ENCODE results near the gene FAM222B. TPM values are rescaled to one million over a fixed set of nuclear protein-coding genes. Genes with fewer than 3 reads are reported as not detected.

The FAM222B gene
- total RNA-seq, 4 donors from 2014 or later, result 23.2 to 41.0 (median 32.9) TPM

DNA sequence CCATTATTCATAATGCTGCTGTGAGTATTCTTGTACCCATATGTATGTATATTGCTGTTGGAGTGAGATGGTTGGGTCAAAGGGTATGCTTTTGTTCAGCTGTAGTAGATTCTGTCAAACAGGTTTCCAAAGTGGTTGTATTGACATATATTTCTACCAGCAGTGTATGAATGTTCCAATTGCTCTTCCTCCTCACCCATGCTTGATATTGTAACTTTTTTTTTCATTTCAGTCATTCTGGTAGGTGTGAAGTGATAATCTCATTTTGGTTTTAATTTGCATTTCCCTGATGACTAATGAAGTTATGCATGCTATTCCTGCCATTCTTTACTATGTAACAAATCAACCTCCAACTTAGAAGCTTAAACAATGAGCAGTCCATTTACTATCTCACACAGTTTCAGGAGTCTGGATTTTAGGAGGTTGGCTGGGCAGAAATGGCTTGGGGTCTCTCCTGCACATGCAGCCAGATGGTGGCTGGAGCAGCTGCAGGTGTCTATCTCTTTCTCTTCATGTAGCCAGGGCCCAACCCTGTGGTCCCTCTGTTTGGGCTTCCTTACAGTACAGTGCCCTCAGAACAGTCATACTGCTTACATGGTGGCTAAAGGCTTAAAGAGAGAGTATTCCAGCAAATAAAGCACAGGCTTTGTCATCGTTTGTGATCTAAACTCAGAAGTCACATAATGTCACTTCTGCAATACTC, 33.4 kb upstream of the FAM222B start:
- Histone ChIP-seq H3K4me1 (no peaks in the 10 kb centered on the region), H3K27ac (no peak overlapping the region), H3K9me3 (no peaks in the 10 kb centered on the region), H3K27me3 (no peaks in the 10 kb centered on the region), H3K4me3 (no peak overlapping the region), H3K36me3 (peaks cover 0 to 18% (median 5%) of the 10 kb centered on the region in 4 donors)
- TF ChIP-seq EP300 (IDR thresholded peaks at IDR 0.05; ENCODE audit: low read depth) (no peak), POLR2A (IDR thresholded peaks at IDR 0.05) (no peak)
- TF ChIP-seq, protein P1, sequence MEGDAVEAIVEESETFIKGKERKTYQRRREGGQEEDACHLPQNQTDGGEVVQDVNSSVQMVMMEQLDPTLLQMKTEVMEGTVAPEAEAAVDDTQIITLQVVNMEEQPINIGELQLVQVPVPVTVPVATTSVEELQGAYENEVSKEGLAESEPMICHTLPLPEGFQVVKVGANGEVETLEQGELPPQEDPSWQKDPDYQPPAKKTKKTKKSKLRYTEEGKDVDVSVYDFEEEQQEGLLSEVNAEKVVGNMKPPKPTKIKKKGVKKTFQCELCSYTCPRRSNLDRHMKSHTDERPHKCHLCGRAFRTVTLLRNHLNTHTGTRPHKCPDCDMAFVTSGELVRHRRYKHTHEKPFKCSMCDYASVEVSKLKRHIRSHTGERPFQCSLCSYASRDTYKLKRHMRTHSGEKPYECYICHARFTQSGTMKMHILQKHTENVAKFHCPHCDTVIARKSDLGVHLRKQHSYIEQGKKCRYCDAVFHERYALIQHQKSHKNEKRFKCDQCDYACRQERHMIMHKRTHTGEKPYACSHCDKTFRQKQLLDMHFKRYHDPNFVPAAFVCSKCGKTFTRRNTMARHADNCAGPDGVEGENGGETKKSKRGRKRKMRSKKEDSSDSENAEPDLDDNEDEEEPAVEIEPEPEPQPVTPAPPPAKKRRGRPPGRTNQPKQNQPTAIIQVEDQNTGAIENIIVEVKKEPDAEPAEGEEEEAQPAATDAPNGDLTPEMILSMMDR (IDR thresholded peaks at IDR 0.05), result no peak
- no peak for DNase-seq
- 43 to 50% methylated on average over 1 of the region's 1 CpG for WGBS, 2 donors (ENCODE audit: low coverage in 1 of 2)
- intact Hi-C loops (cut with DNase I; ENCODE audit: low total_unique reads), result no loop called here
- in situ Hi-C loops (cut with MboI; ENCODE audit: low pct_ligation_motif_present in 1 of 4, low pct_unique_long_range_greater_than_20kb in 1 of 4, low sequenced_read_pairs in 3 of 4), result loop anchor here in 1 of 4 donors (25.0 kb wide), 1 partner anchor 114 kb away; no protein-coding TSS in a partner anchor

DNA sequence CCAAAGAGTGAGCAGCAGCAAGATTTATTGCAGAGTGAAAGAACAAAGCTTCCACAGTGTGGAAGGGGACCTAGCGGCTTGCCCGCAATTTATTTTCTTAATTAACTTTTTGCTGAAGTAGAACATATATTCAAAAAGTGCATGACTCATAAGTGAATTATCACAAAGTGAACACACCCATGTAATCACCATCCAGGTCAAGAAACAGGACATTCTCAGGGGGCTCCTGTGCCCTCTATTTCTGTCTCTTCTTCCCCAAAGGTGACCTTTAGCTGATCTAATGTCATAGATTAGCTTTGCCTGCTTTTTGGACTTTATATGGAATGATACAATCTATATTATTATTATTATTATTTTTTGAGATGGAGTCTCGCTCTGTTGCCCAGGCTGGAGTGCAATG, 32.2 kb upstream of the FAM222B start:
- H3K4me3 ChIP-seq, result no peak overlapping the region
- no peak overlapping the region for H3K27ac ChIP-seq
- DNase-seq, result no peak
- intact Hi-C loops (cut with DNase I; ENCODE audit: low total_unique reads), result no loop called here
- peaks cover 0 to 6% (median 0%) of the 10 kb centered on the region in 4 donors for H3K36me3 ChIP-seq
- in situ Hi-C loops (cut with MboI; ENCODE audit: low pct_ligation_motif_present in 1 of 4, low pct_unique_long_range_greater_than_20kb in 1 of 4, low sequenced_read_pairs in 3 of 4), result loop anchor here in 1 of 4 donors (25.0 kb wide), 1 partner anchor 112 kb away; no protein-coding TSS in a partner anchor
- TF ChIP-seq POLR2A (IDR thresholded peaks at IDR 0.05) (no peak), EP300 (IDR thresholded peaks at IDR 0.05; ENCODE audit: low read depth) (no peak), POLR2AphosphoS5 (IDR thresholded peaks at IDR 0.05) (no peak)
- TF ChIP-seq, protein P1 (IDR thresholded peaks at IDR 0.05), result no peak
- H3K4me1 ChIP-seq, result no peaks in the 10 kb centered on the region
- 90% methylated on average over 2 to 3 of the region's 3 CpGs for WGBS, 2 donors (ENCODE audit: low coverage in 1 of 2)
- no peaks in the 10 kb centered on the region for H3K27me3 ChIP-seq
- no peaks in the 10 kb centered on the region for H3K9me3 ChIP-seq

DNA sequence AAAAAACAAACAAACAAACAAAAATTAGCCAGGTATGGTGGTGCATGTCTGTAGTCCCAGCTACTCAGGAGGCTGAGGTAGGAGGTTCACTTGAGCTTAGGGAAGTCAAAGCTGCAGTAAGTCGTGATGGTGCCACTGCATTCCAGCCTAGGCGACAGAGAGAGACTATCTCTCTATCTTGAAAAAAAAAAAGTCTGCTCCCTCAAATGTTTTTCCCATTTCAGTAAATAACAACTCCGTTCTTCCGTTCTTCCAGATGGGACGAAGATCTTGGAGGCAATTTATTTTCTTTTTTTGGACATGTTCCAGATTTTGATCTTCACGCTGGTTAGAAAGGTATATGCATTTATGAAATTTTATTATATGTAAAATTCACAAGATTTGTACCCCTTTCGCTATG, 31.2 kb upstream of the FAM222B start:
- DNase-seq, result no peak
- in situ Hi-C loops (cut with MboI; ENCODE audit: low pct_ligation_motif_present in 1 of 4, low pct_unique_long_range_greater_than_20kb in 1 of 4, low sequenced_read_pairs in 3 of 4), result no loop called here
- WGBS, 2 donors (ENCODE audit: low coverage in 1 of 2), result 89 to 91% methylated on average over 7 of the region's 7 CpGs

DNA sequence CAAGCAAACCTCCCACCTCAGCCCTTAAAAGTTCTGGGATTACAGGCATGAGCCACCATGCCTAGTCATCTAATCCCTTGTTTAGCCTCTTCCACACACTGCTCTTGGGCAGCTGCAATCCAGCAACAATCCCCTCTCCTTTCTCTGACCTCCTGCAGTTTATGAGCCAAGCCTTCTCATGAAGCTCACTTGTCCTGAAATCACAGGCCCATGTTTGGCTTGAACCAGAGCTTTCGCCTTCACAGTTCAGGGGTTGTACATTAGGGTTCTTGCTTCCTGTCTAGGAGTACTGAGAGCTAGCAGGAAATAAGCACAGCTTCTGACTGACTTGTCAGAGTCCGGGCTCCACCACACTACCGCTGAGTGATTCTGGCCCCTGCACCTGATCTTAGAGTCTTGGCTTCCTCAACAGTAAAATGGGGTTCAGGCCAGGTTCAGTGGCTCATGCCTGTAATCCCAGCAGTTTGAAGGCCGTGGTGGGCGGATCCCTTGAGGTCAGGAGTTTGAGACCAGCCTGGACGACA, 28.5 kb upstream of the FAM222B start:
- Histone ChIP-seq H3K4me3 (no peak overlapping the region), H3K9me3 (no peaks in the 10 kb centered on the region), H3K27ac (no peak overlapping the region), H3K4me1 (no peaks in the 10 kb centered on the region), H3K27me3 (no peaks in the 10 kb centered on the region), H3K36me3 (no peaks in the 10 kb centered on the region)
- in situ Hi-C loops (cut with MboI; ENCODE audit: low pct_ligation_motif_present in 1 of 4, low pct_unique_long_range_greater_than_20kb in 1 of 4, low sequenced_read_pairs in 3 of 4), result no loop called here
- intact Hi-C loops (cut with DNase I; ENCODE audit: low total_unique reads), result no loop called here
- 82% methylated on average over 6 of the region's 6 CpGs; no CpG with 5 or more reads in 1 of the 2 donors for WGBS, 2 donors (ENCODE audit: low coverage in 1 of 2)
- TF ChIP-seq POLR2A (IDR thresholded peaks at IDR 0.05), result no peak
- TF ChIP-seq, protein P1 (IDR thresholded peaks at IDR 0.05), result no peak
- TF ChIP-seq POLR2AphosphoS5 (IDR thresholded peaks at IDR 0.05), result no peak
- TF ChIP-seq EP300 (IDR thresholded peaks at IDR 0.05; ENCODE audit: low read depth), result no peak
- no peak for DNase-seq

More for the DNA sequence above, 31.2 kb upstream of the FAM222B start:
- Histone ChIP-seq H3K9me3 (no peaks in the 10 kb centered on the region), H3K4me3 (no peak overlapping the region), H3K27me3 (no peaks in the 10 kb centered on the region), H3K36me3 (no peaks in the 10 kb centered on the region), H3K27ac (no peak overlapping the region), H3K4me1 (no peaks in the 10 kb centered on the region)
- intact Hi-C loops (cut with DNase I; ENCODE audit: low total_unique reads), result no loop called here
- TF ChIP-seq EP300 (IDR thresholded peaks at IDR 0.05; ENCODE audit: low read depth) (no peak), POLR2AphosphoS5 (IDR thresholded peaks at IDR 0.05) (no peak), POLR2A (IDR thresholded peaks at IDR 0.05) (no peak)
- TF ChIP-seq, protein P1 (IDR thresholded peaks at IDR 0.05), result no peak
